SK-N-SH (cell line): ENCODE results near the gene DNMT3A. TPM values are rescaled to one million over a fixed set of nuclear protein-coding genes. Genes with fewer than 3 reads are reported as not detected.

Source experiments
- CTCF ChIA-PET: fragments of 300-600, 350-600 bp; formaldehyde crosslinking; extraction: SDS; loops from one replicate; lab custom pipeline; 2021; lab: Yijun Ruan, JAX
- POLR2A ChIA-PET: fragments of 350-600 bp; sonication (Branson Sonifier 250); formaldehyde crosslinking; extraction: SDS; loops from one replicate; lab custom pipeline; 2020; ENCODE audit warnings: antibody characterized with exemption, inconsistent platforms; lab: Yijun Ruan, JAX
- DNase-seq: peaks from one replicate; pipeline ENCODE4 v3.0.0; 2012
- H2AFZ ChIP-seq: fragments of 200-600 bp; sonication (generic); 2 replicates; pipeline ENCODE4 v1.8.1; 2016; ENCODE audit warnings: antibody characterized with exemption, mild to moderate bottlenecking, low read depth
- H3F3A ChIP-seq: fragments of 200-600 bp; sonication (generic); replicated peaks from 2 replicates; pipeline ENCODE3; 2016; ENCODE audit warnings: antibody characterized with exemption, mild to moderate bottlenecking; ENCODE audit not compliant: insufficient read depth
- H3K27ac ChIP-seq, 2 experiments: fragments of 200-500 bp in 1 of 2; fragments of 200-600 bp in 1 of 2; sonication (Bioruptor generic) in 1 of 2; sonication (generic), shearing (Covaris generic) in 1 of 2; 2 replicates each; pipeline versions ENCODE4 v1.5.1 to v1.6.1; 2014 to 2016; ENCODE audit warnings: low read depth in 2 of 2, inconsistent platforms in 1 of 2, low read length in 1 of 2, mild to moderate bottlenecking in 1 of 2, mixed read lengths in 1 of 2
- H3K27me3 ChIP-seq: fragments of 200-600 bp; sonication (generic), shearing (Covaris generic); 2 replicates; pipeline ENCODE4 v1.6.1; 2016; ENCODE audit warnings: mixed run types; ENCODE audit not compliant: insufficient read depth
- H3K36me3 ChIP-seq, 2 experiments: fragments of 200-500 bp in 1 of 2; fragments of 200-600 bp in 1 of 2; sonication (Bioruptor generic) in 1 of 2; sonication (generic) in 1 of 2; replicated peaks in 1 of 2; 2 replicates each; pipeline versions ENCODE3 to v1.5.1; 2014 to 2016; ENCODE audit warnings: low read length in 1 of 2, mild to moderate bottlenecking in 1 of 2; ENCODE audit not compliant: insufficient read depth in 2 of 2, control insufficient read depth in 1 of 2
- H3K4me1 ChIP-seq, 2 experiments: fragments of 200-500 bp in 1 of 2; fragments of 200-600 bp in 1 of 2; sonication (Bioruptor generic) in 1 of 2; sonication (generic), shearing (Covaris generic) in 1 of 2; 2 replicates each; pipeline versions ENCODE4 v1.5.1 to v1.6.1; 2014 to 2016; ENCODE audit warnings: low read depth in 1 of 2, low read length in 1 of 2, mixed run types in 1 of 2; ENCODE audit not compliant: insufficient read depth in 2 of 2, control insufficient read depth in 1 of 2
- H3K4me2 ChIP-seq: fragments of 200-600 bp; sonication (generic), shearing (Covaris generic); 2 replicates; pipeline ENCODE4 v1.6.1; 2017; ENCODE audit warnings: mixed run types
- H3K4me3 ChIP-seq, 2 experiments: fragments of 200-500 bp in 1 of 2; fragments of 200-600 bp in 1 of 2; sonication (Bioruptor generic) in 1 of 2; sonication (generic), shearing (Covaris generic) in 1 of 2; 2 replicates each; pipeline versions ENCODE4 v1.5.1 to v1.8.1; 2014 to 2016; ENCODE audit warnings: low read depth in 2 of 2, inconsistent platforms in 1 of 2, low read length in 1 of 2, mild to moderate bottlenecking in 1 of 2, mixed read lengths in 1 of 2, moderate library complexity in 1 of 2
- H3K79me2 ChIP-seq: fragments of 200-600 bp; sonication (generic); 2 replicates; pipeline ENCODE4 v1.8.1; 2017; ENCODE audit warnings: mild to moderate bottlenecking; ENCODE audit not compliant: insufficient read depth
- H3K9ac ChIP-seq: fragments of 200-600 bp; sonication (generic); 2 replicates; pipeline ENCODE4 v1.6.1; 2017; ENCODE audit warnings: mixed run types
- H3K9me2 ChIP-seq: fragments of 200-600 bp; sonication (generic); 2 replicates; pipeline ENCODE4 v1.6.1; 2017; ENCODE audit warnings: mixed run types
- H3K9me3 ChIP-seq: fragments of 200-600 bp; sonication (generic); 2 replicates; pipeline ENCODE4 v1.6.1; 2017; ENCODE audit warnings: mixed run types, mild to moderate bottlenecking, moderate library complexity
- H4K20me1 ChIP-seq: fragments of 200-600 bp; sonication (generic); 2 replicates; pipeline ENCODE4 v1.6.1; 2017; ENCODE audit warnings: mild to moderate bottlenecking, mixed run types; ENCODE audit not compliant: insufficient read depth
- CHD2 ChIP-seq: fragments of 150-350 bp; IDR thresholded peaks from 2 replicates; pipeline ENCODE4 v1.6.1; 2018; ENCODE audit warnings: low read length; ENCODE audit not compliant: partially characterized antibody
- ELF1 ChIP-seq: IDR thresholded peaks from 2 replicates; pipeline ENCODE4 v1.4.0; 2012
- EP300 ChIP-seq, 2 experiments: IDR thresholded peaks; 2 replicates each; pipeline versions ENCODE4 v1.4.0 to v1.6.1; 2012; ENCODE audit warnings: borderline replicate concordance in 1 of 2, low read depth in 1 of 2, low read length in 1 of 2
- GABPA ChIP-seq: IDR thresholded peaks from 2 replicates; pipeline ENCODE4 v1.4.0; 2012; ENCODE audit warnings: low read depth, mild to moderate bottlenecking
- GATA2 ChIP-seq: sonication (generic); formaldehyde crosslinking; IDR thresholded peaks from 2 replicates; pipeline ENCODE4 v1.5.0; 2020; ENCODE audit warnings: mild to moderate bottlenecking, missing genetic modification reagents
- JUND ChIP-seq: IDR thresholded peaks from 2 replicates; pipeline ENCODE4 v1.4.0; 2012
- MEF2A ChIP-seq: IDR thresholded peaks from 2 replicates; pipeline ENCODE4 v1.4.0; 2012; ENCODE audit warnings: low read depth, borderline replicate concordance
- MXI1 ChIP-seq: IDR thresholded peaks from 2 replicates; pipeline ENCODE4 v1.6.1; 2012; ENCODE audit warnings: mild to moderate bottlenecking, low read depth, low read length, improper control_type of control experiment
- RAD21 ChIP-seq: IDR thresholded peaks from 2 replicates; pipeline ENCODE4 v1.6.1; 2012; ENCODE audit warnings: mild to moderate bottlenecking, low read length
- RFX5 ChIP-seq: IDR thresholded peaks from 2 replicates; pipeline ENCODE4 v1.6.1; 2012; ENCODE audit warnings: mild to moderate bottlenecking, improper control_type of control experiment, low read length
- RXRA ChIP-seq: IDR thresholded peaks from 2 replicates; pipeline ENCODE4 v1.4.0; 2012; ENCODE audit warnings: low read depth, mild to moderate bottlenecking, borderline replicate concordance
- SIN3A ChIP-seq: IDR thresholded peaks from 2 replicates; pipeline ENCODE4 v1.6.1; 2012; ENCODE audit warnings: low read depth, mild to moderate bottlenecking, low read length, moderate library complexity, borderline replicate concordance
- SMC3 ChIP-seq: IDR thresholded peaks from 2 replicates; pipeline ENCODE4 v1.6.1; 2012; ENCODE audit warnings: low read depth, low read length, improper control_type of control experiment
- TAF1 ChIP-seq: IDR thresholded peaks from 2 replicates; pipeline ENCODE4 v1.6.1; 2012; ENCODE audit warnings: low read depth, mild to moderate bottlenecking, low read length, moderate library complexity, borderline replicate concordance
- TEAD4 ChIP-seq: IDR thresholded peaks from 2 replicates; pipeline ENCODE4 v1.4.0; 2012; ENCODE audit warnings: mild to moderate bottlenecking, borderline replicate concordance; ENCODE audit not compliant: insufficient read depth
- WGBS: methylation state at CpG from one replicate; pipeline ENCODE4 v1.1.6; 2017; ENCODE audit warnings: low lambda C conversion rate; 5-methylcytosine and 5-hydroxymethylcytosine counted together
- polyA plus RNA-seq, 3 experiments: library from polyadenylated mRNA; depleted of rRNA; stranded (reverse); fragments of >200 nt; gene quantifications; 2 replicates each; pipeline ENCODE4 v1.2.3, GENCODE V29; 2012
- TF ChIP-seq, protein P1 (sequence below): IDR thresholded peaks from 2 replicates; pipeline ENCODE4 v1.4.0; 2012; ENCODE audit warnings: low read depth, borderline replicate concordance
- TF ChIP-seq, protein P2 (sequence below): fragments of 200-600 bp; sonication (generic); IDR thresholded peaks from 2 replicates; pipeline ENCODE4 v1.6.1; 2017; ENCODE audit warnings: antibody characterized with exemption, mild to moderate bottlenecking, moderate library complexity
- TF ChIP-seq, protein P3 (sequence below): IDR thresholded peaks from 2 replicates; pipeline ENCODE4; 2012
- TF ChIP-seq, protein P4 (sequence below): IDR thresholded peaks from 2 replicates; pipeline ENCODE4 v1.4.0; 2012; ENCODE audit warnings: low read depth

DNMT3A gene
- polyA plus RNA-seq, 1 of the 3 experiments (the other 2 are of a cell fraction): 5.6 TPM

DNA sequence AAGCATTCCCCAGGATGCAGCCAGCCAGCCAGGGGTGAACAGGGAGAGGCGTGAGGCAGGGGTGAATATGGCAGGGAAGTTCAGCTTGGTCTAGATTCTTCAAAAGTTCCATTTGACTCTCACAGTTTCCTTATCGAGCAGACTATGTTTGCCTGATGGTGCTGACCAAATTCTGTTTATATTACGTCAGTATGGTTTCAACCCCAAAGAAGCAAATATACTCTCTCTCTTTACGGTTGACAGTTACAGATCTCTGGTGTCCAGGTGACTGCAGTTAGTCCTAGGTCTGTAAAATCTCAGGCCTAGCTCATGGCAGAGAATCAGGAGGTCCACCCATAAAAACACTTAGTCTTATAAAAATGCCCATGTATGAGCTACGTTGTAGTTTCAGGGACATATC is 38.3 kb upstream of the DNMT3A start:
- DNase-seq: no peak
- H3K4me2 ChIP-seq: no peak overlapping the region
- no peak overlapping the region for H3K27ac ChIP-seq
- H3K4me1 ChIP-seq: peaks cover 5 to 19% of the 10 kb centered on the region in 2 experiments; a peak in 3 of 4 replicates
- H3K9me3 ChIP-seq: no peaks in the 10 kb centered on the region
- H3K9ac ChIP-seq: no peak overlapping the region
- ChIA-PET CTCF (interaction anchor here (5.0 to 7.4 kb wide), 2 partner anchors 8 to 18 kb away, joined by 71 to 72 read pairs; no protein-coding TSS in a partner anchor), POLR2A (interaction anchor here (0.6 kb wide), 1 partner anchor 673 kb away, joined by 6 read pairs; no protein-coding TSS in a partner anchor)
- no peaks in the 10 kb centered on the region for H3K36me3 ChIP-seq
- no peak for TF ChIP-seq JUND
- no peak for TF ChIP-seq EP300 (IDR thresholded peaks at IDR 0.05; ENCODE audit: borderline replicate concordance in 1 of 2, low read depth in 1 of 2, low read length in 1 of 2)
- no peaks in the 10 kb centered on the region for H4K20me1 ChIP-seq
- no peaks in the 10 kb centered on the region for H3F3A ChIP-seq
- no peak overlapping the region for H3K4me3 ChIP-seq
- WGBS: 97% methylated on average over 5 of the region's 5 CpGs
- no peaks in the 10 kb centered on the region for H3K9me2 ChIP-seq
- no peak overlapping the region for H2AFZ ChIP-seq
- H3K79me2 ChIP-seq: no peaks in the 10 kb centered on the region
- H3K27me3 ChIP-seq: no peaks in the 10 kb centered on the region

DNA sequence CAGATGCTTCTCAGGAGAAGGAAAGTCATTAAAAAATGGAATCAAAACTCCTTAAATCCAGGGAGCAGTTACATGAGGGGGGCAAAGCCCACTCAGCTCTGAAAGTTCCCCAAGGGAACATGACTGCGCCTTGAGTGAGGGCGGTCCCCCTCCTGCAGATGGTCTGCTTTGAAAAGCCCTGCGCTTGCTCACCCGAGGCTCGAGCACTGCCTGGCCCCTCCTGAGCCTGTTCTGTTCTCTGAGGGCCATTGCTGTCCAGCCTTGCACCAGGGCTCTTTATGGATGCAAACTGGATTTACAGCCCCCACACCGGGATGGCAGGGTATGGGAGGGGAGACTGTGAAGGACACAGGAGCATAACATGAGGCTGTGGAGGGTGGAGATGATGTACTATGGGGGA is 37.8 kb upstream of the DNMT3A start:
- H3K4me3 ChIP-seq: no peak overlapping the region
- CTCF ChIA-PET: interaction anchor here (5.0 to 7.4 kb wide), 2 partner anchors 8 to 18 kb away, joined by 71 to 72 read pairs; no protein-coding TSS in a partner anchor
- H3K79me2 ChIP-seq: no peaks in the 10 kb centered on the region
- H3K9ac ChIP-seq: no peak overlapping the region
- H3K36me3 ChIP-seq: no peaks in the 10 kb centered on the region
- DNase-seq: no peak
- POLR2A ChIA-PET: no interaction called here
- no peaks in the 10 kb centered on the region for H3K27me3 ChIP-seq
- no peaks in the 10 kb centered on the region for H3K9me2 ChIP-seq
- H3K9me3 ChIP-seq: no peaks in the 10 kb centered on the region
- H3K4me1 ChIP-seq: peaks cover 5 to 19% of the 10 kb centered on the region in 2 experiments; a peak in 3 of 4 replicates
- no peak overlapping the region for H3K4me2 ChIP-seq
- H4K20me1 ChIP-seq: no peaks in the 10 kb centered on the region
- no peak overlapping the region for H3K27ac ChIP-seq
- H2AFZ ChIP-seq: no peak overlapping the region
- no peaks in the 10 kb centered on the region for H3F3A ChIP-seq
- TF ChIP-seq, protein P1, sequence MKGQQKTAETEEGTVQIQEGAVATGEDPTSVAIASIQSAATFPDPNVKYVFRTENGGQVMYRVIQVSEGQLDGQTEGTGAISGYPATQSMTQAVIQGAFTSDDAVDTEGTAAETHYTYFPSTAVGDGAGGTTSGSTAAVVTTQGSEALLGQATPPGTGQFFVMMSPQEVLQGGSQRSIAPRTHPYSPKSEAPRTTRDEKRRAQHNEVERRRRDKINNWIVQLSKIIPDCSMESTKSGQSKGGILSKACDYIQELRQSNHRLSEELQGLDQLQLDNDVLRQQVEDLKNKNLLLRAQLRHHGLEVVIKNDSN: no peak
- TF ChIP-seq RAD21 (no peak), JUND (no peak), RFX5 (no peak), TAF1 (no peak), SMC3 (no peak), GABPA (no peak), TEAD4 (no peak), CHD2 (no peak), RXRA (no peak), MEF2A (no peak), EP300 (IDR thresholded peaks at IDR 0.05; ENCODE audit: borderline replicate concordance in 1 of 2, low read depth in 1 of 2, low read length in 1 of 2) (no peak), ELF1 (no peak), MXI1 (no peak), SIN3A (no peak), GATA2 (no peak)
- TF ChIP-seq, protein P2, sequence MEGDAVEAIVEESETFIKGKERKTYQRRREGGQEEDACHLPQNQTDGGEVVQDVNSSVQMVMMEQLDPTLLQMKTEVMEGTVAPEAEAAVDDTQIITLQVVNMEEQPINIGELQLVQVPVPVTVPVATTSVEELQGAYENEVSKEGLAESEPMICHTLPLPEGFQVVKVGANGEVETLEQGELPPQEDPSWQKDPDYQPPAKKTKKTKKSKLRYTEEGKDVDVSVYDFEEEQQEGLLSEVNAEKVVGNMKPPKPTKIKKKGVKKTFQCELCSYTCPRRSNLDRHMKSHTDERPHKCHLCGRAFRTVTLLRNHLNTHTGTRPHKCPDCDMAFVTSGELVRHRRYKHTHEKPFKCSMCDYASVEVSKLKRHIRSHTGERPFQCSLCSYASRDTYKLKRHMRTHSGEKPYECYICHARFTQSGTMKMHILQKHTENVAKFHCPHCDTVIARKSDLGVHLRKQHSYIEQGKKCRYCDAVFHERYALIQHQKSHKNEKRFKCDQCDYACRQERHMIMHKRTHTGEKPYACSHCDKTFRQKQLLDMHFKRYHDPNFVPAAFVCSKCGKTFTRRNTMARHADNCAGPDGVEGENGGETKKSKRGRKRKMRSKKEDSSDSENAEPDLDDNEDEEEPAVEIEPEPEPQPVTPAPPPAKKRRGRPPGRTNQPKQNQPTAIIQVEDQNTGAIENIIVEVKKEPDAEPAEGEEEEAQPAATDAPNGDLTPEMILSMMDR: no peak
- TF ChIP-seq, protein P3, sequence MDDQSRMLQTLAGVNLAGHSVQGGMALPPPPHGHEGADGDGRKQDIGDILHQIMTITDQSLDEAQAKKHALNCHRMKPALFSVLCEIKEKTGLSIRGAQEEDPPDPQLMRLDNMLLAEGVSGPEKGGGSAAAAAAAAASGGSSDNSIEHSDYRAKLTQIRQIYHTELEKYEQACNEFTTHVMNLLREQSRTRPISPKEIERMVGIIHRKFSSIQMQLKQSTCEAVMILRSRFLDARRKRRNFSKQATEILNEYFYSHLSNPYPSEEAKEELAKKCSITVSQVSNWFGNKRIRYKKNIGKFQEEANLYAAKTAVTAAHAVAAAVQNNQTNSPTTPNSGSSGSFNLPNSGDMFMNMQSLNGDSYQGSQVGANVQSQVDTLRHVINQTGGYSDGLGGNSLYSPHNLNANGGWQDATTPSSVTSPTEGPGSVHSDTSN: no peak
- TF ChIP-seq, protein P4, sequence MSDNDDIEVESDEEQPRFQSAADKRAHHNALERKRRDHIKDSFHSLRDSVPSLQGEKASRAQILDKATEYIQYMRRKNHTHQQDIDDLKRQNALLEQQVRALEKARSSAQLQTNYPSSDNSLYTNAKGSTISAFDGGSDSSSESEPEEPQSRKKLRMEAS: no peak
- WGBS: 91% methylated on average over 6 of the region's 6 CpGs
